Measurements from ENCODE around the gene CCDC178.

DNA sequence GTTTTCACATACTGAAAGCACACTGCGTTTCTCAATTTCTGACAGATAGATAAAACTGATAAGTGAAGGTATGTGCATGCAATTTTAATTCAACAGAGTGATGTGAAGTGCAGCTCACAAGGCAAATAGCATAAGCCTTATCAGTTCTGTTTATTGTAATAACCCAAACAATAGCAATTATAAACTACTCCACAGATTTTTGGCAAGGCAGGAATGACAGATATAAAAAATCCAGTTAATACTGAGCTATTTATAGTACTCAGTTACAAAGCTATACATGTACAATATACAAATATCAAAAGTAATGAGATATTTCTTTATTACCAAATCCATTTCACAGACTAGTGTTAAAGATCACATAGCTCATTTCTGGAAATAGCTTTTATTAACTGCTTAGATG, 456.8 kb downstream of the CCDC178 start:
- TF ChIP-seq, protein P1, sequence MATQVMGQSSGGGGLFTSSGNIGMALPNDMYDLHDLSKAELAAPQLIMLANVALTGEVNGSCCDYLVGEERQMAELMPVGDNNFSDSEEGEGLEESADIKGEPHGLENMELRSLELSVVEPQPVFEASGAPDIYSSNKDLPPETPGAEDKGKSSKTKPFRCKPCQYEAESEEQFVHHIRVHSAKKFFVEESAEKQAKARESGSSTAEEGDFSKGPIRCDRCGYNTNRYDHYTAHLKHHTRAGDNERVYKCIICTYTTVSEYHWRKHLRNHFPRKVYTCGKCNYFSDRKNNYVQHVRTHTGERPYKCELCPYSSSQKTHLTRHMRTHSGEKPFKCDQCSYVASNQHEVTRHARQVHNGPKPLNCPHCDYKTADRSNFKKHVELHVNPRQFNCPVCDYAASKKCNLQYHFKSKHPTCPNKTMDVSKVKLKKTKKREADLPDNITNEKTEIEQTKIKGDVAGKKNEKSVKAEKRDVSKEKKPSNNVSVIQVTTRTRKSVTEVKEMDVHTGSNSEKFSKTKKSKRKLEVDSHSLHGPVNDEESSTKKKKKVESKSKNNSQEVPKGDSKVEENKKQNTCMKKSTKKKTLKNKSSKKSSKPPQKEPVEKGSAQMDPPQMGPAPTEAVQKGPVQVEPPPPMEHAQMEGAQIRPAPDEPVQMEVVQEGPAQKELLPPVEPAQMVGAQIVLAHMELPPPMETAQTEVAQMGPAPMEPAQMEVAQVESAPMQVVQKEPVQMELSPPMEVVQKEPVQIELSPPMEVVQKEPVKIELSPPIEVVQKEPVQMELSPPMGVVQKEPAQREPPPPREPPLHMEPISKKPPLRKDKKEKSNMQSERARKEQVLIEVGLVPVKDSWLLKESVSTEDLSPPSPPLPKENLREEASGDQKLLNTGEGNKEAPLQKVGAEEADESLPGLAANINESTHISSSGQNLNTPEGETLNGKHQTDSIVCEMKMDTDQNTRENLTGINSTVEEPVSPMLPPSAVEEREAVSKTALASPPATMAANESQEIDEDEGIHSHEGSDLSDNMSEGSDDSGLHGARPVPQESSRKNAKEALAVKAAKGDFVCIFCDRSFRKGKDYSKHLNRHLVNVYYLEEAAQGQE (IDR thresholded peaks at IDR 0.05; ENCODE audit: insufficient replicate concordance, low read depth): no peak
- TF ChIP-seq, protein P2, sequence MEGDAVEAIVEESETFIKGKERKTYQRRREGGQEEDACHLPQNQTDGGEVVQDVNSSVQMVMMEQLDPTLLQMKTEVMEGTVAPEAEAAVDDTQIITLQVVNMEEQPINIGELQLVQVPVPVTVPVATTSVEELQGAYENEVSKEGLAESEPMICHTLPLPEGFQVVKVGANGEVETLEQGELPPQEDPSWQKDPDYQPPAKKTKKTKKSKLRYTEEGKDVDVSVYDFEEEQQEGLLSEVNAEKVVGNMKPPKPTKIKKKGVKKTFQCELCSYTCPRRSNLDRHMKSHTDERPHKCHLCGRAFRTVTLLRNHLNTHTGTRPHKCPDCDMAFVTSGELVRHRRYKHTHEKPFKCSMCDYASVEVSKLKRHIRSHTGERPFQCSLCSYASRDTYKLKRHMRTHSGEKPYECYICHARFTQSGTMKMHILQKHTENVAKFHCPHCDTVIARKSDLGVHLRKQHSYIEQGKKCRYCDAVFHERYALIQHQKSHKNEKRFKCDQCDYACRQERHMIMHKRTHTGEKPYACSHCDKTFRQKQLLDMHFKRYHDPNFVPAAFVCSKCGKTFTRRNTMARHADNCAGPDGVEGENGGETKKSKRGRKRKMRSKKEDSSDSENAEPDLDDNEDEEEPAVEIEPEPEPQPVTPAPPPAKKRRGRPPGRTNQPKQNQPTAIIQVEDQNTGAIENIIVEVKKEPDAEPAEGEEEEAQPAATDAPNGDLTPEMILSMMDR (IDR thresholded peaks at IDR 0.05; ENCODE audit: insufficient read depth, low read length): no peak
- TF ChIP-seq SPI1 (IDR thresholded peaks at IDR 0.05; ENCODE audit: borderline replicate concordance, low read depth) (no peak), GABPA (IDR thresholded peaks at IDR 0.05; ENCODE audit: low read depth) (no peak)

Measured in HL-60 (cell line).